Peyer's patch (tissue), 4 donors: ENCODE data around the gene GLIS1.

ENCODE experiments used
- POLR2A ChIP-seq, 2 donors: fragments of 450-650 bp; IDR thresholded peaks; one replicate each; pipeline ENCODE4 v1.5.1; 2017; ENCODE audit warnings: antibody characterized with exemption in 2 of 2, mild to moderate bottlenecking in 2 of 2, moderate library complexity in 2 of 2
- TF ChIP-seq, protein P1 (sequence below), 6 experiments: fragments of 450-650 bp in 4 of 6; fragments of 200-600 bp in 2 of 6; sonication (generic) in 1 of 6; IDR thresholded peaks; one replicate each; pipeline ENCODE4 v1.5.1; 2017 to 2019; ENCODE audit warnings: antibody characterized with exemption in 6 of 6, mild to moderate bottlenecking in 3 of 6, moderate library complexity in 1 of 6

DNA sequence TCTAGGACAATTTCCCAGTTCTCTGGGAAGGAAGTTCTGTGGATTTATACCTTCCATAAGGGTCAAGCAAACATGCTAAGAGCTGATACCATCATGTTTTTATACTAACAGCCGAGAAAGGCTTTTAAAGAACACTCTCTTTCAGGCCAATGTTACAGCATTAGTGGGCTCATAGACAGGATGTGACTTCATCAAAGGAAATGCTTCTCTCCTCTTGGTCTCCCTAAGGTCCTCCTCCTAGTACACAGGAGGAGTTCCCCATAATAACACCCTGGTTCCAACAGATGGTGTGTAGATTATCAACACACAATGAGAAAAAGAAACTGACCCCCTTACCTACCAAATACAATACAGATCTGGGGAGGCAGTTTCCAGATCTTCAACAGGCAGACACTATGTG, 26.7 kb upstream of the GLIS1 start:
- TF ChIP-seq, protein P1, sequence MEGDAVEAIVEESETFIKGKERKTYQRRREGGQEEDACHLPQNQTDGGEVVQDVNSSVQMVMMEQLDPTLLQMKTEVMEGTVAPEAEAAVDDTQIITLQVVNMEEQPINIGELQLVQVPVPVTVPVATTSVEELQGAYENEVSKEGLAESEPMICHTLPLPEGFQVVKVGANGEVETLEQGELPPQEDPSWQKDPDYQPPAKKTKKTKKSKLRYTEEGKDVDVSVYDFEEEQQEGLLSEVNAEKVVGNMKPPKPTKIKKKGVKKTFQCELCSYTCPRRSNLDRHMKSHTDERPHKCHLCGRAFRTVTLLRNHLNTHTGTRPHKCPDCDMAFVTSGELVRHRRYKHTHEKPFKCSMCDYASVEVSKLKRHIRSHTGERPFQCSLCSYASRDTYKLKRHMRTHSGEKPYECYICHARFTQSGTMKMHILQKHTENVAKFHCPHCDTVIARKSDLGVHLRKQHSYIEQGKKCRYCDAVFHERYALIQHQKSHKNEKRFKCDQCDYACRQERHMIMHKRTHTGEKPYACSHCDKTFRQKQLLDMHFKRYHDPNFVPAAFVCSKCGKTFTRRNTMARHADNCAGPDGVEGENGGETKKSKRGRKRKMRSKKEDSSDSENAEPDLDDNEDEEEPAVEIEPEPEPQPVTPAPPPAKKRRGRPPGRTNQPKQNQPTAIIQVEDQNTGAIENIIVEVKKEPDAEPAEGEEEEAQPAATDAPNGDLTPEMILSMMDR (IDR thresholded peaks at IDR 0.05), result no peak
- no peak for TF ChIP-seq POLR2A (IDR thresholded peaks at IDR 0.05)
